ENCODE data around the gene ENPEP.

GRCh38 chr4:110480746-110481271 is 4.9 kb downstream of the ENPEP start:
- no peak for TF ChIP-seq CTCF (conservative IDR thresholded peaks at IDR 0.05)
- no peak for TF ChIP-seq ZFX (IDR thresholded peaks at IDR 0.05)

All from C4-2B (cell line).